SK-N-SH (cell line): ENCODE results near the gene TUBB2B. TPM values are rescaled to one million over a fixed set of nuclear protein-coding genes. Genes with fewer than 3 reads are reported as not detected.

Experiments
- ELF1 ChIP-seq: IDR thresholded peaks from 2 replicates; pipeline ENCODE4 v1.4.0; 2012
- EP300 ChIP-seq, 2 experiments: IDR thresholded peaks; 2 replicates each; pipeline versions ENCODE4 v1.4.0 to v1.6.1; 2012; ENCODE audit warnings: borderline replicate concordance in 1 of 2, low read depth in 1 of 2, low read length in 1 of 2
- EZH2phosphoT487 ChIP-seq: fragments of 200-600 bp; sonication (generic); IDR thresholded peaks from 2 replicates; pipeline ENCODE4 v1.6.1; 2017; ENCODE audit warnings: low read depth, mixed run types, mild to moderate bottlenecking, antibody characterized with exemption, moderate library complexity, borderline replicate concordance
- FOSL2 ChIP-seq: IDR thresholded peaks from 2 replicates; pipeline ENCODE4 v1.4.0; 2012; ENCODE audit warnings: low read depth, mild to moderate bottlenecking, moderate library complexity, borderline replicate concordance
- FOXM1 ChIP-seq: IDR thresholded peaks from 2 replicates; pipeline ENCODE4 v1.4.0; 2012; ENCODE audit warnings: low read depth, mild to moderate bottlenecking
- GABPA ChIP-seq: IDR thresholded peaks from 2 replicates; pipeline ENCODE4 v1.4.0; 2012; ENCODE audit warnings: low read depth, mild to moderate bottlenecking
- MAX ChIP-seq: IDR thresholded peaks from 2 replicates; pipeline ENCODE4 v1.4.0; 2012; ENCODE audit warnings: low read depth
- MXI1 ChIP-seq: IDR thresholded peaks from 2 replicates; pipeline ENCODE4 v1.6.1; 2012; ENCODE audit warnings: mild to moderate bottlenecking, low read depth, low read length, improper control_type of control experiment
- NRF1 ChIP-seq: IDR thresholded peaks from 2 replicates; pipeline ENCODE4 v1.6.1; 2012; ENCODE audit warnings: low read depth, mild to moderate bottlenecking, low read length
- RAD21 ChIP-seq: IDR thresholded peaks from 2 replicates; pipeline ENCODE4 v1.6.1; 2012; ENCODE audit warnings: mild to moderate bottlenecking, low read length
- RFX5 ChIP-seq: IDR thresholded peaks from 2 replicates; pipeline ENCODE4 v1.6.1; 2012; ENCODE audit warnings: mild to moderate bottlenecking, improper control_type of control experiment, low read length
- RXRA ChIP-seq: IDR thresholded peaks from 2 replicates; pipeline ENCODE4 v1.4.0; 2012; ENCODE audit warnings: low read depth, mild to moderate bottlenecking, borderline replicate concordance
- SIN3A ChIP-seq: IDR thresholded peaks from 2 replicates; pipeline ENCODE4 v1.6.1; 2012; ENCODE audit warnings: low read depth, mild to moderate bottlenecking, low read length, moderate library complexity, borderline replicate concordance
- SMC3 ChIP-seq: IDR thresholded peaks from 2 replicates; pipeline ENCODE4 v1.6.1; 2012; ENCODE audit warnings: low read depth, low read length, improper control_type of control experiment
- TAF1 ChIP-seq: IDR thresholded peaks from 2 replicates; pipeline ENCODE4 v1.6.1; 2012; ENCODE audit warnings: low read depth, mild to moderate bottlenecking, low read length, moderate library complexity, borderline replicate concordance
- TCF12 ChIP-seq: IDR thresholded peaks from 2 replicates; pipeline ENCODE4 v1.4.0; 2012
- TEAD4 ChIP-seq: IDR thresholded peaks from 2 replicates; pipeline ENCODE4 v1.4.0; 2012; ENCODE audit warnings: mild to moderate bottlenecking, borderline replicate concordance; ENCODE audit not compliant: insufficient read depth
- USF1 ChIP-seq: IDR thresholded peaks from 2 replicates; pipeline ENCODE4 v1.4.0; 2012; ENCODE audit warnings: low read depth, borderline replicate concordance
- USF2 ChIP-seq: fragments of 150-350 bp; IDR thresholded peaks from 2 replicates; pipeline ENCODE4 v1.6.1; 2017; ENCODE audit warnings: antibody characterized with exemption, low read length, low read depth, borderline replicate concordance
- YY1 ChIP-seq: IDR thresholded peaks from 2 replicates; pipeline ENCODE4 v1.4.0; 2012; ENCODE audit warnings: low read depth, mild to moderate bottlenecking
- polyA plus RNA-seq, 3 experiments: library from polyadenylated mRNA; depleted of rRNA; stranded (reverse); fragments of >200 nt; gene quantifications; 2 replicates each; pipeline ENCODE4 v1.2.3, GENCODE V29; 2012

Gene TUBB2B
- polyA plus RNA-seq, 1 of the 3 experiments (the other 2 are of a cell fraction): 162 TPM

- TF ChIP-seq RAD21 (peak; percentile 76), MXI1 (peak; percentile 77), EZH2phosphoT487 (no peak), MAX (peak; percentile 81), USF2 (no peak), RFX5 (no peak), EP300 (IDR thresholded peaks at IDR 0.05; ENCODE audit: borderline replicate concordance in 1 of 2, low read depth in 1 of 2, low read length in 1 of 2) (peak; percentile 51 to 65; a peak in 3 of 4 replicates), FOSL2 (peak; percentile 79; the same call in 1 of the 2 replicates), TEAD4 (no peak), ELF1 (peak; percentile 88), SIN3A (peak; percentile 78; the same call in 1 of the 2 replicates), USF1 (0 out of 2 replicates have a peak, but pooled peaks have one; percentile 6), FOXM1 (no peak), SMC3 (peak; percentile 54), YY1 (no peak), RXRA (0 out of 2 replicates have a peak, but pooled peaks have one; percentile 19), TAF1 (0 out of 2 replicates have a peak, but pooled peaks have one; percentile 22), TCF12 (peak; percentile 78), GABPA (no peak; the same call in 1 of the 2 replicates), NRF1 (no peak)
These were observed 18.1 kb downstream of the TUBB2B start (continued) for GRCh38 chr6:3209114-3210023.
